ENCODE measurements around the gene GCAT. TPM values are rescaled to one million over a fixed set of nuclear protein-coding genes. Genes with fewer than 3 reads are reported as not detected.

Gene GCAT
- total RNA-seq, 1 donor from 2014 or later, result 4.1 TPM

GRCh38 chr22:37763012-37763411 is 44.7 kb upstream of the GCAT start:
- Mint-ChIP-seq H3K27me3 (ENCODE audit: unreplicated experiment) (peaks cover 9% of the 10 kb centered on the region), H3K36me3 (ENCODE audit: low read depth, unreplicated experiment) (peaks cover 43% of the 10 kb centered on the region), H3K4me1 (ENCODE audit: unreplicated experiment) (peaks cover 21% of the 10 kb centered on the region), H3K4me3 (ENCODE audit: unreplicated experiment) (no peak overlapping the region), H3K27ac (ENCODE audit: unreplicated experiment) (no peak overlapping the region), H3K9me3 (ENCODE audit: unreplicated experiment) (no peaks in the 10 kb centered on the region)
- no peak for TF ChIP-seq CTCF (IDR thresholded peaks at IDR 0.05; ENCODE audit: unreplicated experiment)
- DNase-seq (ENCODE audit: low spot score), result no peak

GRCh38 chr22:37763652-37764051 is 44.1 kb upstream of the GCAT start:
- Mint-ChIP-seq H3K27ac (ENCODE audit: unreplicated experiment) (peak overlapping the region; percentile 28), H3K36me3 (ENCODE audit: low read depth, unreplicated experiment) (peaks cover 36% of the 10 kb centered on the region), H3K9me3 (ENCODE audit: unreplicated experiment) (no peaks in the 10 kb centered on the region), H3K4me1 (ENCODE audit: unreplicated experiment) (peaks cover 14% of the 10 kb centered on the region), H3K27me3 (ENCODE audit: unreplicated experiment) (peaks cover 7% of the 10 kb centered on the region), H3K4me3 (ENCODE audit: unreplicated experiment) (peak overlapping the region; percentile 24)
- no peak for DNase-seq (ENCODE audit: low spot score)
- TF ChIP-seq CTCF (IDR thresholded peaks at IDR 0.05; ENCODE audit: unreplicated experiment), result no peak

GRCh38 chr22:37764622-37765021 is 43.1 kb upstream of the GCAT start:
- H3K9me3 Mint-ChIP-seq (ENCODE audit: unreplicated experiment), result no peaks in the 10 kb centered on the region

GRCh38 chr22:37765498-37765897 is 42.2 kb upstream of the GCAT start:
- Mint-ChIP-seq H3K9me3 (ENCODE audit: unreplicated experiment) (no peaks in the 10 kb centered on the region), H3K36me3 (ENCODE audit: low read depth, unreplicated experiment) (peaks cover 32% of the 10 kb centered on the region), H3K27ac (ENCODE audit: unreplicated experiment) (no peak overlapping the region), H3K27me3 (ENCODE audit: unreplicated experiment) (peaks cover 7% of the 10 kb centered on the region), H3K4me3 (ENCODE audit: unreplicated experiment) (peak overlapping the region; percentile 25), H3K4me1 (ENCODE audit: unreplicated experiment) (no peaks in the 10 kb centered on the region)
- DNase-seq (ENCODE audit: low spot score), result no peak
- no peak for TF ChIP-seq CTCF (IDR thresholded peaks at IDR 0.05; ENCODE audit: unreplicated experiment)

More at GRCh38 chr22:37764622-37765021, 43.1 kb upstream of the GCAT start:
- peaks cover 6% of the 10 kb centered on the region for H3K4me1 Mint-ChIP-seq (ENCODE audit: unreplicated experiment)
- peaks cover 7% of the 10 kb centered on the region for H3K27me3 Mint-ChIP-seq (ENCODE audit: unreplicated experiment)
- peaks cover 38% of the 10 kb centered on the region for H3K36me3 Mint-ChIP-seq (ENCODE audit: low read depth, unreplicated experiment)
- no peak overlapping the region for H3K4me3 Mint-ChIP-seq (ENCODE audit: unreplicated experiment)
- DNase-seq (ENCODE audit: low spot score), result no peak
- TF ChIP-seq CTCF (IDR thresholded peaks at IDR 0.05; ENCODE audit: unreplicated experiment), result no peak
- peak overlapping the region; percentile 57 for H3K27ac Mint-ChIP-seq (ENCODE audit: unreplicated experiment)

DNA sequence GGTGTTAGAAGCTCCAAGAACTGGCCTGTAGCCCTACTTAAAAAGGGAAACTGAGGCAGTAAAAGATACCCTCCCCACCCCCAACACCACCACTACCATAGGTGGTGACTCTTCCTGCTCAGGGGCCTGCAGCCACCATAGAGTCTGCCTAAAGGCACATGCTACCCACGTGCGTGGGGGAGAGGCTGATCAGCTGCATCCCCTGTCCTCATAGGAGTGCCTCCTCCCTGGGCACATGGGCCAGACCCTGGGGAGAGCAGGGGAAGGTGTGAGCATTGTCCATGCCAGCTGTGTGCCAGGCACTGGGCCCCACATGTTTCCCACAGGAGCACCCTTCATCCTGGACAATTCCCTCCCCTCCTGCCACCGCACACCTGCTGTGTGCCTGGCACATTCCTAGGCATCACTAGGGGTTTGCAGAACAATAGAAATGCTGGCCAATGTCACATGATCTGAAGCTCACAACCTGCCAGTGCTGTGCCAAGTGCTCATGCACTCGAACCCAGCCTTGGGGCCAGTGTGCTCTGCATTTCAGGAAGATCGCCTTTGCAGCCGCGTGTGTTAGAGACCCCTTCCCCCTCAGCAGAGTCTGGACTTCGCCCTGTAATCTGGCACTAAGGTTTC is 41.7 kb upstream of the GCAT start:
- Mint-ChIP-seq H3K4me3 (ENCODE audit: unreplicated experiment) (no peak overlapping the region), H3K36me3 (ENCODE audit: low read depth, unreplicated experiment) (peaks cover 28% of the 10 kb centered on the region), H3K27me3 (ENCODE audit: unreplicated experiment) (peaks cover 9% of the 10 kb centered on the region), H3K9me3 (ENCODE audit: unreplicated experiment) (no peaks in the 10 kb centered on the region), H3K4me1 (ENCODE audit: unreplicated experiment) (no peaks in the 10 kb centered on the region), H3K27ac (ENCODE audit: unreplicated experiment) (no peak overlapping the region)
- no peak for DNase-seq (ENCODE audit: low spot score)
- no peak for TF ChIP-seq CTCF (IDR thresholded peaks at IDR 0.05; ENCODE audit: unreplicated experiment)

Data from endothelial cell (in vitro differentiated cells).